Parathyroid adenoma (tissue), 2 donors: ENCODE measurements around the gene LCE3A.
"Not testable (repeated sequence)": the region's sequence is repeated elsewhere in the genome, so short reads cannot be mapped to it uniquely, and the experiment has no call there.

ENCODE experiments used
- H2AFZ ChIP-seq: fragments of 300-600 bp; sonication (generic); one replicate; pipeline ENCODE4 v1.7.0; 2017; ENCODE audit warnings: antibody characterized with exemption, mild to moderate bottlenecking
- H3K27ac ChIP-seq: fragments of 300-600 bp; sonication (generic); one replicate; pipeline ENCODE4 v1.7.0; 2017
- H3K27me3 ChIP-seq: fragments of 300-600 bp; sonication (generic); one replicate; pipeline ENCODE4 v1.7.0; 2017; ENCODE audit warnings: low read length; ENCODE audit not compliant: control insufficient read depth, insufficient read depth
- H3K36me3 ChIP-seq: fragments of 300-600 bp; sonication (generic); one replicate; pipeline ENCODE4 v1.7.0; 2017; ENCODE audit warnings: low read length; ENCODE audit not compliant: control insufficient read depth, insufficient read depth
- H3K4me1 ChIP-seq: fragments of 300-600 bp; sonication (generic); one replicate; pipeline ENCODE4 v1.7.0; 2017; ENCODE audit warnings: control low read depth
- H3K4me2 ChIP-seq: fragments of 300-600 bp; sonication (generic); one replicate; pipeline ENCODE4 v1.7.0; 2017; ENCODE audit warnings: low read length
- H3K4me3 ChIP-seq: fragments of 300-600 bp; sonication (generic); one replicate; pipeline ENCODE4 v1.7.0; 2017; ENCODE audit warnings: low read depth, low read length
- H3K79me2 ChIP-seq: fragments of 300-600 bp; sonication (generic); one replicate; pipeline ENCODE4 v1.7.0; 2017; ENCODE audit warnings: control low read depth
- H3K9ac ChIP-seq: fragments of 300-600 bp; sonication (generic); one replicate; pipeline ENCODE4 v1.7.0; 2017; ENCODE audit warnings: mild to moderate bottlenecking
- H3K9me3 ChIP-seq: fragments of 300-600 bp; sonication (generic); one replicate; pipeline ENCODE4 v1.7.0; 2017; ENCODE audit warnings: low read length; ENCODE audit not compliant: control insufficient read depth
- TF ChIP-seq, protein P1 (sequence below): fragments of 300-600 bp; sonication (generic); IDR thresholded peaks from one replicate; pipeline ENCODE4 v1.7.0; 2017; ENCODE audit warnings: antibody characterized with exemption, mild to moderate bottlenecking
- donor health status: primary hyperparathyroidism.

LCE3A gene

DNA sequence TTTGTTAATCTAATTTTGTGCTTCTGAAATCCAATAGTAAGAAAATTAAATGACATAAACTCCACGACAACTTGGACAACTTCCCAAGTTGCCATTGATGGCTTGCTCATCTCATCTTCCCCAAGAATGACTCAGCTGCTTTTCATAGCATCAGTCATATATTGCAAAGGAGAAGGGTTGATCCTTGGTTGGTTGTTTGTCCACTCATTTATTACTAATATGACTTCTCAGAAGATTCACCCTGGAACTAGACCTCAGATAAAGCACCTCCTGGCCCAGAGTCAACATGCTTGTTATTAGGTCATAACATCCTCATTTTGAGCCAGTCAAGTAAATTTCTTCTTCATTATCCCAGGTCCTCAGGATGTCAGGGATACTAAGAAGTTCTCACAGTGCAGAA is 40.3 kb downstream of the LCE3A start:
- Histone ChIP-seq H3K4me3 (no peak overlapping the region), H2AFZ (no peak overlapping the region), H3K79me2 (no peaks in the 10 kb centered on the region), H3K4me2 (no peak overlapping the region), H3K27me3 (no peaks in the 10 kb centered on the region), H3K9ac (no peak overlapping the region), H3K36me3 (no peaks in the 10 kb centered on the region), H3K9me3 (no peaks in the 10 kb centered on the region), H3K27ac (no peak overlapping the region), H3K4me1 (no peaks in the 10 kb centered on the region)
- TF ChIP-seq, protein P1, sequence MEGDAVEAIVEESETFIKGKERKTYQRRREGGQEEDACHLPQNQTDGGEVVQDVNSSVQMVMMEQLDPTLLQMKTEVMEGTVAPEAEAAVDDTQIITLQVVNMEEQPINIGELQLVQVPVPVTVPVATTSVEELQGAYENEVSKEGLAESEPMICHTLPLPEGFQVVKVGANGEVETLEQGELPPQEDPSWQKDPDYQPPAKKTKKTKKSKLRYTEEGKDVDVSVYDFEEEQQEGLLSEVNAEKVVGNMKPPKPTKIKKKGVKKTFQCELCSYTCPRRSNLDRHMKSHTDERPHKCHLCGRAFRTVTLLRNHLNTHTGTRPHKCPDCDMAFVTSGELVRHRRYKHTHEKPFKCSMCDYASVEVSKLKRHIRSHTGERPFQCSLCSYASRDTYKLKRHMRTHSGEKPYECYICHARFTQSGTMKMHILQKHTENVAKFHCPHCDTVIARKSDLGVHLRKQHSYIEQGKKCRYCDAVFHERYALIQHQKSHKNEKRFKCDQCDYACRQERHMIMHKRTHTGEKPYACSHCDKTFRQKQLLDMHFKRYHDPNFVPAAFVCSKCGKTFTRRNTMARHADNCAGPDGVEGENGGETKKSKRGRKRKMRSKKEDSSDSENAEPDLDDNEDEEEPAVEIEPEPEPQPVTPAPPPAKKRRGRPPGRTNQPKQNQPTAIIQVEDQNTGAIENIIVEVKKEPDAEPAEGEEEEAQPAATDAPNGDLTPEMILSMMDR, result no peak

DNA sequence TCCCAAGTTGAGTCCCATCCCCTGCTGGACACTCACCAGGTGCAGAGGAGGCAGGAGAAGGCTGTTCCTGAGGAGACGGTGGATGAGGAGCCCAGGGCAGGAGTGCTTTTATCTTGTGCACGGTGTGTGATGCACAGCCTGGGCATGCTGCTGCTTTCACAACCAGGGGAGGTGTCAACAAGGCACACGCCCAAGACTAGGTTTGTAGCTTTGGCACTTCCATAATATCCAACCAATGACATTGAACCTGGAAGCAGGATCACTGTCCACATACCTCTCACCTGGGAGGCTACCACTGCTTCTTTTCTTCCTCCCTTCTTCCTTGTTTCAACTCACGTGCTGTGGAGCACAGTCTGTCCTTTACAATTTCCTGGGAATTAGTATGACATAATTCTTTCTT is 42.5 kb downstream of the LCE3A start, which contains the start of gene LCE3D:
Gene LCE3D (minus strand): TSS at position 84 of the 400 bp plus-strand sequence. CDS start 580 bp downstream, outside the sequence.
- H3K27me3 ChIP-seq, result no peaks in the 10 kb centered on the region
- H3K36me3 ChIP-seq, result no peaks in the 10 kb centered on the region
- no peaks in the 10 kb centered on the region for H3K9me3 ChIP-seq
- H3K4me2 ChIP-seq, result no peak within 1 kb of the TSS
- no peaks in the 10 kb centered on the region for H3K4me1 ChIP-seq
- no peak within 1 kb of the TSS for H3K4me3 ChIP-seq
- no peak within 1 kb of the TSS for H2AFZ ChIP-seq
- no peaks in the 10 kb centered on the region for H3K79me2 ChIP-seq
- H3K9ac ChIP-seq, result no peak within 1 kb of the TSS
- H3K27ac ChIP-seq, result no peak within 1 kb of the TSS
- TF ChIP-seq, protein P1, result no peak

DNA sequence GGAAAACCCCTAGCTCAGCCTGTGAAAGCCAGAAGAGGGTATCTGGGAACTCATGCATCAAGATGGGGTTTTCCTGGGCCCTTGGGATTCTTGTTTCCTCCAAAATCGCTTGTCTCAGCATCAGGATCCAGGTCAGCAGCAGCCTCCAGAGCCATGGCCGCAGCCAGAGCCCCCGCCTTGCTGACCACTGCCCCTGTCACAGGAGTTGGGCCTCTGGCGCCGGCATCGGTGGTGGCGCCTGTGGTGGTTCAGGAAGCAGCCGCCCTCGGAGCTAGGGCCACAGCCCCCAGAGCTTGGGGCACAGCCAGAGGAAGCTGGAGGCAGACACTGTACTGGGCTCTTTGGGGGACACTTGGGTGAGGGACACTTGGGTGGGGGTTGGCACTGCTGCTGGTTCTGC is 43.4 kb downstream of the LCE3A start:
- H3K4me3 ChIP-seq, H3K27me3 ChIP-seq, H3K9me3 ChIP-seq, H3K36me3 ChIP-seq, H3K9ac ChIP-seq, H3K4me2 ChIP-seq, H3K27ac ChIP-seq, H2AFZ ChIP-seq, H3K4me1 ChIP-seq, H3K79me2 ChIP-seq: not testable (repeated sequence)

DNA sequence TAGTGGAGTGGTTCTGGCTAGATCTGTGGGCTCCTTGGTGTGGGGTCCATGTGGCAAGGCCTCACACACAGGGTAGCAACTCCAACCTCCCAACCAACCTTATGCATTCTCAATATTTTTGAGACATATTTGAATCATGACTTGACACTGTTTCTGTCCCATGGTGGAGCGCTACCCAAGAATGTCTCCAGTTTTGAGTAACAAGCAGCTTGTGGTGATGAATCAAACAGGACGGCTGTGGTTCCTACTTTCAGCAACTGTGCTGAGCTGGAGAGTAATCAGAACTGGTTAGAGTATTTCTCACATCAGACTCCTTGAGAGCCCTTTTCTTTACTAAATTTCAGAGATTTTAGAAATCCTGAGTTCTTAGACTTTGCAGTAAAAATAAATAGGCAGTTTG is 45.7 kb downstream of the LCE3A start:
- no peak overlapping the region for H3K4me3 ChIP-seq
- H3K79me2 ChIP-seq, result no peaks in the 10 kb centered on the region
- no peaks in the 10 kb centered on the region for H3K36me3 ChIP-seq
- H3K4me2 ChIP-seq, result no peak overlapping the region
- no peak overlapping the region for H3K9ac ChIP-seq
- no peak overlapping the region for H3K27ac ChIP-seq
- no peaks in the 10 kb centered on the region for H3K4me1 ChIP-seq
- TF ChIP-seq, protein P1, result no peak
- H2AFZ ChIP-seq, result no peak overlapping the region
- no peaks in the 10 kb centered on the region for H3K27me3 ChIP-seq
- no peaks in the 10 kb centered on the region for H3K9me3 ChIP-seq
